ENCODE data around the gene TMEM43. TPM values are rescaled to one million over a fixed set of nuclear protein-coding genes. Genes with fewer than 3 reads are reported as not detected.

Gene TMEM43
- polyA plus RNA-seq, 1 donor (not counting 4 experiments of a cell fraction or from before 2014, with no cell fraction given), result 111 TPM

- Histone ChIP-seq H3K4me2 (ENCODE audit: control insufficient read depth, extremely low read depth, insufficient read depth, low read depth, low read length) (peak overlapping the region; percentile 74), H3K4me3 (ENCODE audit: control insufficient read depth in 2 of 3, extremely low read depth in 1 of 3, insufficient read depth in 2 of 3, low read depth in 1 of 3, low read length in 3 of 3) (peak overlapping the region; percentile 83 to 89 (median 86)), H3K79me2 (ENCODE audit: control insufficient read depth, insufficient read depth, low read length) (peaks cover 59% of the 10 kb centered on the region), H3K27me3 (ENCODE audit: control insufficient read depth, extremely low read depth, insufficient read depth, low read length) (no peaks in the 10 kb centered on the region), H3K9me3 (ENCODE audit: control insufficient read depth, low read depth, low read length) (no peaks in the 10 kb centered on the region), H3K4me1 (ENCODE audit: control insufficient read depth, extremely low read depth, insufficient read depth, low read length) (peaks cover 43% of the 10 kb centered on the region), H2AFZ (ENCODE audit: control insufficient read depth, low read length) (peak overlapping the region; percentile 75), H3K9ac (ENCODE audit: control insufficient read depth, extremely low read depth, insufficient read depth, low read length) (peak overlapping the region; percentile 96), H3K27ac (ENCODE audit: control insufficient read depth, insufficient read depth, low read length) (peak overlapping the region; percentile 91), H4K20me1 (ENCODE audit: control insufficient read depth, extremely low read depth, insufficient read depth, low read length) (peaks cover 21% of the 10 kb centered on the region), H3K36me3 (ENCODE audit: control insufficient read depth in 2 of 2, extremely low read depth in 1 of 2, insufficient read depth in 2 of 2, low read length in 2 of 2) (peaks cover 17 to 28% of the 10 kb centered on the region in 2 experiments), H3K9me1 (ENCODE audit: control insufficient read depth, extremely low read depth, insufficient read depth, low read length) (no peaks in the 10 kb centered on the region)
- FAIRE-seq (no peak), DNase-seq (ENCODE audit: low read depth, low spot score) (no peak)
- dilution Hi-C loops (cut with MboI; ENCODE audit: extremely low pct_ligation_motif_present, low sequenced_read_pairs), result no loop called here
- TF ChIP-seq EZH2 (IDR thresholded peaks at IDR 0.05; ENCODE audit: low read length), result no peak
- peak; percentile 15 to 40 (median 36) for TF ChIP-seq CTCF (optimal IDR thresholded peaks at IDR 0.05 in 1 of 3, IDR thresholded peaks at IDR 0.05 in 1 of 3, conservative IDR thresholded peaks at IDR 0.05 in 1 of 3; ENCODE audit: extremely low read depth in 1 of 3, insufficient read depth in 2 of 3, low read length in 3 of 3)
Measured at GRCh38 chr3:14123308-14124222, 1.3 kb upstream of the TMEM43 start.

GRCh38 chr3:14124223-14124614 lies 633 bp upstream of the TMEM43 start:
- Histone ChIP-seq H3K4me2 (ENCODE audit: control insufficient read depth, extremely low read depth, insufficient read depth, low read depth, low read length) (peak overlapping the region; percentile 74), H3K36me3 (ENCODE audit: control insufficient read depth in 2 of 2, extremely low read depth in 1 of 2, insufficient read depth in 2 of 2, low read length in 2 of 2) (peaks cover 20 to 32% of the 10 kb centered on the region in 2 experiments), H3K9me3 (ENCODE audit: control insufficient read depth, low read depth, low read length) (no peaks in the 10 kb centered on the region), H3K9me1 (ENCODE audit: control insufficient read depth, extremely low read depth, insufficient read depth, low read length) (no peaks in the 10 kb centered on the region), H4K20me1 (ENCODE audit: control insufficient read depth, extremely low read depth, insufficient read depth, low read length) (peaks cover 25% of the 10 kb centered on the region), H3K4me3 (ENCODE audit: control insufficient read depth in 2 of 3, extremely low read depth in 1 of 3, insufficient read depth in 2 of 3, low read depth in 1 of 3, low read length in 3 of 3) (peak overlapping the region; percentile 83 to 89 (median 86)), H3K9ac (ENCODE audit: control insufficient read depth, extremely low read depth, insufficient read depth, low read length) (peak overlapping the region; percentile 96), H2AFZ (ENCODE audit: control insufficient read depth, low read length) (peak overlapping the region; percentile 75), H3K27me3 (ENCODE audit: control insufficient read depth, extremely low read depth, insufficient read depth, low read length) (no peaks in the 10 kb centered on the region), H3K27ac (ENCODE audit: control insufficient read depth, insufficient read depth, low read length) (peak overlapping the region; percentile 91), H3K79me2 (ENCODE audit: control insufficient read depth, insufficient read depth, low read length) (peaks cover 61% of the 10 kb centered on the region), H3K4me1 (ENCODE audit: control insufficient read depth, extremely low read depth, insufficient read depth, low read length) (peaks cover 36% of the 10 kb centered on the region)
- DNase-seq (ENCODE audit: low read depth, low spot score) (no peak), FAIRE-seq (no peak)
- no peak for TF ChIP-seq EZH2 (IDR thresholded peaks at IDR 0.05; ENCODE audit: low read length)
- TF ChIP-seq CTCF (optimal IDR thresholded peaks at IDR 0.05 in 1 of 3, IDR thresholded peaks at IDR 0.05 in 1 of 3, conservative IDR thresholded peaks at IDR 0.05 in 1 of 3; ENCODE audit: extremely low read depth in 1 of 3, insufficient read depth in 2 of 3, low read length in 3 of 3), result no peak
- dilution Hi-C loops (cut with MboI; ENCODE audit: extremely low pct_ligation_motif_present, low sequenced_read_pairs), result no loop called here

All from keratinocyte (primary cell).